Measurements from ENCODE around the gene ADGRA1.
"Not testable (repeated sequence)": the region's sequence is repeated elsewhere in the genome, so short reads cannot be mapped to it uniquely, and the experiment has no call there.

ADGRA1 gene, protein sequence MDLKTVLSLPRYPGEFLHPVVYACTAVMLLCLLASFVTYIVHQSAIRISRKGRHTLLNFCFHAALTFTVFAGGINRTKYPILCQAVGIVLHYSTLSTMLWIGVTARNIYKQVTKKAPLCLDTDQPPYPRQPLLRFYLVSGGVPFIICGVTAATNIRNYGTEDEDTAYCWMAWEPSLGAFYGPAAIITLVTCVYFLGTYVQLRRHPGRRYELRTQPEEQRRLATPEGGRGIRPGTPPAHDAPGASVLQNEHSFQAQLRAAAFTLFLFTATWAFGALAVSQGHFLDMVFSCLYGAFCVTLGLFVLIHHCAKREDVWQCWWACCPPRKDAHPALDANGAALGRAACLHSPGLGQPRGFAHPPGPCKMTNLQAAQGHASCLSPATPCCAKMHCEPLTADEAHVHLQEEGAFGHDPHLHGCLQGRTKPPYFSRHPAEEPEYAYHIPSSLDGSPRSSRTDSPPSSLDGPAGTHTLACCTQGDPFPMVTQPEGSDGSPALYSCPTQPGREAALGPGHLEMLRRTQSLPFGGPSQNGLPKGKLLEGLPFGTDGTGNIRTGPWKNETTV

DNA sequence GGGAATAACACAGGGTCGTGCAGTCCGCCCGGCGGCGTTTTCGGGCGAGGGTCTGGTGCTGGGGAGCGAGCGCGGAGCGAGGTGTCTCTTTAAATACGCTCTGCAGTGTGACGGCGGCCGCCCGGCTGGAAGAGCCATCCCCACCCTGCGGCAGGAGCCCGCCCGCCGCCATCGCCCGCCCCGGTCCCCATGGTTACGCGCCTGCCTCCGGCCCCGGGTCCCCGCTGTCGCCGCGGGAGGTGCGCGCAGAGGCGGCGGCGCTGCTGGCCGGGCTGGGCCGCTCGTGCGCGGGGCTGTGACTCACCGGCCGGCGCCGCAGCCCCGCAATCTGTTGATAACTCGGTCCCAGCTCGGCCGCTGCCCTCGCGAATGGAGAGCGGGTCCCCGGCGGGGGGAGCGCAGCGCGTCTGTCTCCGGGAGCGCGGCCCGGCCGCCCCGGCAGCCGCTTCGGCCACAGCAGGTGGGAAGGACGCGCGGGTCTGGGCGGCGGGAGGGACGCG, at the start of gene ADGRA1:
ADGRA1 (plus strand) TSS at position 246 of the 500 bp plus-strand sequence. CDS start 986 bp downstream, outside the sequence.
- no peak for DNase-seq

DNA sequence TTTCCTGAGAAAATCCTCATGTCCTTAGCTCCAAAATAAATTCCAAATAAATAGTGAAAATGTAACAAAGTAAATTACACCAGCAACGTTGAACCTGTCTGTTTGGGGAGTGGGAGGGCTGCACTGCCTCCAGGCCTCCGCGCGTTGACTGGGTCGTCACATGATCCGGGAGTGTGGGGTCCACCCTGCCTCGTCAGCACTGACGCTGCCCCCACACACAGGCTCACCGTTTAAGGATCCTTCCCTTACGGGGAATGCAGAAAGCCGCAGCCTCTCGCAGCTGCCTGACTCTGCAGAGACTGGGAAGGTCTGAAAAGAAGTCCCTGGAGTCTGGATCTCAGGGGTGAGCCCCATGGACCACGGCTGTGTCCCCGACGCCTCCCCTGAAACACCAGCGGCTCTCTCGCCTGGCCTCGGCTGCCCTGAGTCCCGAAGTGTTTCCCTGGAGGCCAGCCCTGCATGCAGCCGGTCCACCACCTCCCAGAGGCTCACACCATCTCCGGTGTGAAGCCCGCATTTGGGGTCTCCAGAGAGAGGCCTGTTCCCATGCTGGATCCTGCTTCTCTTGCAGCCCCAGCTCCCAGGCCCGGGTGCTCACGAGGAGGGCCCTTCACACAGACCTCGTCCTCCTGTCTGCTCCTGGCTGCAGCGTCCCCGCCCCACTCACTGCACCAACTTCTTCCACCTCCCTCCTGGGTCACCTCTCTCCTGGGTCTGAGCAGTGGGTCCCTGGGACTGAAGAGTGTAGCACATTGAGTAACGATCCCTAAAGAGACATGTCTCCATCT, 49.5 kb upstream of the ADGRA1 start:
- DNase-seq = no peak

DNA sequence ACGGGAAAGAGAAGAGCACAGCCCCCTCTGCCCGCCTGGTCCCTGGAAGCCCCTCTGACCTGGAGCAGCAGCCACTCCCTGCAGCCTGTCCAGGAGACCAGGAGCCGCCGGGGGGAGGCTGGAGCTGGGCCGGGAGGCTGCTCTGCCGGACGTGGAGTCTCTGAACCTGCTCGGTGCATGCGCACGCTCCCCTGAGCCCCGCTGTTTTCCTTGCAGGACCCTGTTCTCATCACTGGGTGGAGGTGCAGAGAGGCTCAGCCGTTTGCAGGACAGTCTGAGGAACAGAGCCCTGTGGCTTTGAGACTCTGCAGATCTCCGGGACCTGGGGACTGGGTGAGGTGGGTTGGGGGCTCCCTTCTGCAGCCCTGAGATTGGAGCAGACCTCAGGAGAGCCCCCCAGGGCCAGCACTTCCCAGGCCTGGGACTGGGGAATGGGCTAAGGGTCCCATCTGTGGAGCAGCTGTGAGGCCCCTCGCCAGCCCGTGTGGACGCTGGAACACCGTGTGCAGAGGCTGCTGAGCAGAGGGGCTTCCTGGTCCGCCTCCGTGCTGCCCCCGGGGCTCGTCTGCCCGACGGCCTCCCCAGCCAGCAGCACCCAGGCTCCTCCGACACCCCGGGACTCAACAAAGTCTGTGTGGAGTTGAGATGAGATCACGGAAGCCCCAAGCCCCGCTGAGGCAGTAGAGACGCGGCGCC, 48.5 kb upstream of the ADGRA1 start:
- no peak for DNase-seq

DNA sequence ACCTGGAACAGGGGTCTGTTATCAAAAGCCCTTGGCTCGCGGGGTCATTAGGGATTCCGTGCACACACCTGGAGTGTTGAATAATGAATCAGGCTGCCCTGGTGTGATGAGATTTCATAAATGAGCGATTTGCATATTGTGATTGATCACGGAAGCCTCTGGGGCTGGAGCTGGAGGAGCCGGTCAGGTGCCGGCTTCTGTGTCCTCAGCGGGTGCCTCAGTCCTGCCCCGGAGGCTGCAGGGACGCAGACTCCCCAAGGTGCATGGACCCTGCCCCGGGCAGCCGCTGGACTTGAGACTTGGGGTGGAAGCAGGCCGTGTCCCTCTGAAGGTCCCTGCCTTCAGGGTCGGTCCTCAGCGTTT, 47.9 kb upstream of the ADGRA1 start:
- no peak for DNase-seq

DNA sequence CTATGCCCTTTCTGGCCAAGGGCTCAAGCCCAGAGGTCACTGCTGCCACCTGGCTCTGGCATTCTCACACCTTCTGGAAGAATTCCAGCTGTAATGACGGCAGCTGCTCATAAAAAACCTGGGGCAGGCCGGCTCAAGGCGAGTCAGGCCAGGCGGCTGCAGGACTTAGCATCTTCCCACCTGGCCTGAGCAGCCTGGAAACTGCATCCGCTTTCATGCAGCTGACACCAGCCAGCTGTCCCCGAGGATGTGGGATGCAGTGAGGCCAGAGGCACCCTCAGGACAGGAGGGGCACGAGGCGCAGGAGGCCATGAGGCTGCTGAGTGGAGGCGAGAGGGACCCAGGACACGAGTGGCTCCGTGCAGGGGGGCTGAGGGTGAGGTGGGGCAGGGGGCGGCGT, 47.5 kb upstream of the ADGRA1 start:
- no peak for DNase-seq

DNA sequence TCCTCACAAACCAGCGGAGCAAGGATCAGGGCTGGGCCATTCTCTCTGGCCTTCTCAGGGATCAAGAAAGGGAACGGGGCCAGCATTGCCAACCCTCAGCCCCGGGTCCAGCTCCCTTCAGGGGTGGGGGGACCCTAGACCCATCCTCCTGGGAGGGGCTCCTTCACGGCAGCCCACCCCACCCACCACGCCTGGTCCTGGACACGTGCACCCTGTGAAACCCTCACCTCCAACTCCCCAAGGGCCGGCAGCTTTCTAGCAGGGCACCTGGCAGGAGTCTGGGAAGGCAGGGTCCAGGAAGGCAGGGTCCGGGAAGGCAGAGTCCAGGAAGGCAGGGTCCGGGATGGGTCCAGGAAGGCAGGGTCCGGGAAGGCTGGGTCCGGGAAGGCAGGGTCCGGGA, 46.6 kb upstream of the ADGRA1 start:
- DNase-seq = no peak

DNA sequence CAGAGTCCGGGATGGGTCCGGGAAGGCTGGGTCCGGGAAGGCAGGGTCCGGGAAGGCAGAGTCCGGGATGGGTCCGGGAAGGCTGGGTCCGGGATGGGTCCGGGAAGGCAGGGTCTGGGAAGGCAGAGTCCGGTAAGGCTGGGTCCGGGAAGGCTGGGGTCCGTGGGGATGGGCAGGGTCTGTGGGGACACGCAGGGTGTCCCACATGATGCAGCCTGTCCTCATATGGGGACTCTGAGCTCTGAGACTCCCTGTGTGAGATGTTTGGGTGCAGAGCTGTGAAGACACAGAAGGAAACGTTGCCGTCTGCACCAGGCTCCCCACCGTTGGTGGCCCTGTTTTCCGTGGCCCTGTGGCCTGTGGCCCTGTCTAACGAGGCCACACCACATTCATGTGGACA, 45.7 kb upstream of the ADGRA1 start:
- DNase-seq = no peak

DNA sequence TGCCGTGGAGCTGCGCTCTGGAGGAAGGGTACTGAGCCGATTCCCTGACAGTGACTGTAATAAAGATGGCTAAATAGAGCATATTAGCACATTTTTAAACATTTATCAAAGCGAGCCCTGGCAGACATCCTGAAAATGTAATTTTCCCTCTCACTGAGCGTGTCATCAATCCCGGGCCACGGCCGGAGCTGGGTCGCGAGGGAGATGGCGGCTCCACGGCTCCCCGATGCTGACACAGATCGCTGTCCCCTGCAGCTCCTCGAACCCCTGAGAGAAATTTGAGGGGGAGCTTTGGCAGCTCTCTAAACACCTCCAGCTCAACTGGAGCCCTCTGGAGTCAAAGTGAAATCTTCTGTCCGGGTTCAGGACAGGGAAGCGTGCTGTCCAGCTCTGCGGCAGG, 44.9 kb upstream of the ADGRA1 start:
- no peak for DNase-seq

DNA sequence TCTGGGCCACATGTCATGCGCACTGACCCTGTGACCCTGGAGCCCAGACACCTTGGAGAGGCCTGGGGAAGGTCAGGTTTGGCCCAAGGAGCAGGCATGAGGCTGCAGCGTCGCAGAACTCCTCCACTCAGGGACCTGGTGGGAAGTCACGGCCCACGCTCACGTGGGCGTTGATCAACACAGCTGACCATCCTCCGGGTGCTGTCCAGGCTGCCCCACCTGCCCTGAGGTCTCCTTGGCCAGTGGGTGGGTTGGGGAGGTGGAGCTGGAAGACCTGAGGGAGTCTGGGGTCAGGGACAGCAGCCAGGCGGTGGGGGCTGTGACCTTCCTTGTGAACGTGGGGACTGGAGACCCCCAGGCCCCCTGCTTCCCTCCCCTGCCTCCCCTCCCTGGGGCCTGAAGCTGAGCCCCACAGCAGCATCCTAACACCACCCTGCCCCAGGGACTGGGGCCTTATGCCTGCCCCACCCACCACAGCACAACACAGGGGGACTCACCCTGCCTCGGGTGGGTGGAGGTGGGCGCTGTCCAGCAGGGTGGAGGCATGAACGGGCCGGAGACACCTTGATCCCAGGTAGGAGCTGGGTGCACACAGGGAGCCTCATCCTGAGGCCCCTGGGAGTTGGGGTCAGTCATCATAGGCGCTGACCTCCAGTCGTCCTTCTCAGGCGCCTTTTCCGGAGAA, 44.0 kb upstream of the ADGRA1 start:
- no peak for DNase-seq

DNA sequence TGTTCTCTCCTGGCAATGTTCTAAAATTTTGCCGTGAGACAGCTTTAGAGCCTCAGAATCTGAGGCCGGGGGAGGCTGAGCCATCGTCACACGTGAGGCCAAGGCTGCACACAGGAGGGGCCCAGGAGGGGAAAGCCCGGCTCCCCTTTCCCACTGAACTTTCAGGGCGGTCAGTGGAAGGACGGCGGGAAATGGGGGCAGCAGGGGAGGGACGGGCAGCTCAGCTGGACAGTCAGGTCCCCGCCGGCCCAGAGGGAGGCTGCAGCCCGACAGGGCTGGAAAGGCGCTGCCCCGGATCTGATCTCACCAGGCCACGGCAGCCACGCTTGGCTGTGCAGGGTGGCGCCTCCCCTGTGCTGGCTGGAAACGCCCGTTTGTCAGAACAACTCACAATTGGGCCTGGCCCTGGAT, 43.3 kb upstream of the ADGRA1 start:
- DNase-seq = no peak

DNA sequence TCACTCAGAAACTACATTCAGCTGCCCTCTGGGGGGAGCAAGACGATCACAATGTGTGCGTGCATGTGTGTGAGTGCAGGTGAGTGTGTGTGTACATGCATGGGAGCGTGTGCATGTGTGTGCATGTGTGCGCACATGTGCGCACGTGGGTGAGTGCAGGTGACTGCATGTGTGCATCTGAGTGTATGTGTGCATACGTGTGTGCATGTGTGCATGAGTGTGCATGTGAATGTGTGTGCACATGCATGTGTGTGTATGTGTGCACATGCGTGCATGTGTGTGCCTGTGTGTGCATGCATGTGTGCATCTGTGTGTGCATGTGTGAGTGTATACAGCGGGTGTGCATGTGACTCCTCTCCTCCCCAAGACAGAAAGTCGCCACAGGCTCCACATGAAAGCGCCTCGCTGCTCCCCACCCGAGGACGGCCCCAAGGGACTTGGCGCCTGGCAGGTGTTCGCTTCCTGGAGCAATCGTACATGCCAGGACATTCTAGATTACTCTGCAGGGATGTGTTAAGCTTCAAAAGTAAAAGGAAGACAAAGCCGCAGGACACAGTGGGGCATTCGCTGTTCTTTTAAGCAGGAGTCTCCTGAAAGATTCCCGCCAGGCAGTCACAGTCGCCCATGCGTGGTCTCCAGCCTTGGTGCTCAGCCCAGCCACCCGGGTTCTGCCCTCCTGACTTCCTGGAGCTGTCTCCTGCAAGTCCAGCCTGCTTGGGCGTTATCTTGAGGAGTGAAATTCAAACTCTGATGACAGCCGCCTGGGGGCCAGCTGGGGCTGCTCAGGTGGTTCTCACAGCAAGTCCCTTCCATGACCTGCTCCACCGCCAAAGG, 42.0 kb upstream of the ADGRA1 start:
- DNase-seq = no peak

DNA sequence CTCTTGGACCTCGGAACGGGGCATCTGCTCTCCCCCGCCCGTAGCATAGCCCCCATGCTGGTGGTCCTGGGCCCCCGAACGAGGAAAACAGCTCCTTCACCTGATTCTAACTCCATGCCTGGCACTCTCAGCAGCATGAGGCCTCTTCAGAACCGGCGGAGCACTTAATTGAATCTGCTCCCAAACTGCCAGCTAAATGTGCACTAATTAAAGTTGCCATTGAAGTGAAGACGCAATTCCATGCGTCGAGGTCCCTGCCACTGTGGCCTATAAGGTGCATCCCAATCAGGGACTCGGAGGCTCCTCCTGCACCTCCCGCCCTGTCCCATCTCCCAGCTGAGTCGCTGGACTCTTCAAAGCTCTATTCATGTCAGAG, 41.3 kb upstream of the ADGRA1 start:
- no peak for DNase-seq

DNA sequence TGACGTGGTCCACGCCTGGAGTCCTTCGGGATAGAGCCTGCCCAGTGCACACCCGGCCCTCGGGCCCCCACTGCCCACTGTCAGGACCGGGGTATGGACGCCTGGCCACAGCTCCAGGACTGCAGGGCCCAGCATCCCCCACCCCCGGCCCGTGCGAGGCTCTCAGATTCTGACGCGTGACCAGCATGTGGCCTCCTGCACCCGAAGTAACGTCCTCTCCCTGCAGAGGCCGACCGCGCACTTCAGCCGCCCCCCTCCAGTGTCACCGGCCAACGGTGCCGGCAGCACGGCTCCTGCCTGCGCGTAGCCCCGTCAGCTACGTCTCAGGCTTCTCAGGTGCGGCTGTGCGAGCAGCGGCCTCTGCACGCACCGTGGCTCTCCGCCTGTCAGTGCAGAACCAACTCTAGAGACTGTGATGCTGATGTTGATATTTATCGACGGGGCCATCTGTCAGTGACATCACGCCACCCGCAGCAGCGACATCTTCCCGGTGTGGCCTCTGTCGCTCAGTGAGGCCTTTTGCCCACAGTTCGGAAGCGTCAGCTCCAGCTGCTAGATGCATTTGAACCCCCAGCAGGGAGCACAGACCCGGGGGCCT, 40.1 kb upstream of the ADGRA1 start:
- DNase-seq = no peak

DNA sequence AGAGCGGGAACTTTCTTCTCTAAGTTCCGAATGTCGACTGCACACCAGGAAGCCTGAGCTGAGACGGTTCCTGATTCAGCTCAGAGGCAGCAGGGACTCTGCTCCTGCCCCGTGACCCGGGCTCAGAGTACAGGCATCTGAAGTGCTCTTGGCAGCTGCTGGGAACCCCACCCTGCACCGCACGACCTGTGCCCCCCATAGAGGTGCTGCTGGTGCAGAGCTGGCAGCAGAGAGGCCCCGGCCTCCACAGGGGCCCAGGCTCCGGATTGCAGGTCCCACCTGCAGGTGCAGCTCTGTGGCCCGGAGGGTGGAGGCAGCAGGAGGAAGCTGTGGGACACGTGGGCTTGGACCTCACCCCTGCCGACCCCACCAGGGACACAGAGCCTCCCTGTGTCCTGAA, 39.5 kb upstream of the ADGRA1 start:
- no peak for DNase-seq

DNA sequence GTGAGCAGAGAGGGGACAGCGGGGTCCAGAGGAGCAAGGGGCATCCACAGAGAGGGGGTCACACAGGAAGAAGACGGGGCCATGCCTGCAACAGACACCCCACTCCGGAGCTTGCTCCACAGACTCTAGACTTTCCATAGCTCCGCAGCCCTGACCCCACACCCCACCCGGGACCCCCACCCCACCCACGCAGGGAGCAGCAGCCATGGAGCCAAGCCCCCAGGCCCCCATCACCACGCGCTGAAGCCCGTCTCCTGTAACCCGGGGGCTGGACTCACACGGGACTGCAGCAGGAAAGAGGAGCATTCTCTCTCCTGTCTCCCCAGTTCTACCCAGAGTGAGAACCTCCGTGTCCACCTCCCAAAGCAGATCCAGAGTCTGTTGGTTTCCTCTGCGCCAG, 38.8 kb upstream of the ADGRA1 start:
- no peak for DNase-seq

DNA sequence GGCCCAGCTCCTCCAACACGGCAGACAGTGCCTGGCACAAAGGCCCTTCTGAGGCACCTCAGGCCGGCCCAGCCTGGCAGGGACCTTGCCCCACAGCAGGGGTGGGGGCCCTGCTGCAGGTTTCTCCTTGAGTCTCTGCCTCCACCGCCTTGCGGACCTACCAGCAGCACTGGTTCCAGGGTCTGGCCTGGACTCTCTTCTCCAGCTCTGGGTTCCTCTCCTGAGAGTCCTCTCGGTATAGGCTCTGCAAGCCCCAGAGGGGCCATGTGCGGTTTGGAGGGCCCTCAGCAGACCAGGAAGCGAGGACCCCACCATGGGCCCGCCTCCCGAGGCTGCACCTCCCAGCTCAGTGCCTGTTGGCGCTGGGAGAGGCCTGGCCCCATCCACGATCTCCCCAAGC, 38.1 kb upstream of the ADGRA1 start:
- DNase-seq = no peak

DNA sequence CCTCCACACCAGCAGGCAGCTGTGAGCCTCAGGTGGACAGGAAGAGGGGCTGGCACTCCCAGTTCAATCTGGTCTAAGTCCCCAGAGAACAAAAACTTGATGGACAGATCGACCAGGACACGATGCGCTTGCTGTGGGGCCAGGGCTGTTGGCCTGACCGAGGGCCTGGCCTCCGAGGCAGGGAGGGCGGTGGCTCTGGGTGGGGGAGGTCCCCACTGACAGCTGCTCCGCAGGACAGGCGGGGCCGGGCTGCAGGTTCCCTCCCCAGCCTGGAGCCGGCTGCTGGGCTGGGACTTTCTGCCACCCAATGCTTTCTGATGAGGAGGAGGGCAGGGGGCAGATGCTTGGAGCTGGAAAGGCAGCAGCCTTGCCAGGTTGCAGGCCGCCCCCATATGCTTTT, 37.4 kb upstream of the ADGRA1 start:
- no peak for DNase-seq

DNA sequence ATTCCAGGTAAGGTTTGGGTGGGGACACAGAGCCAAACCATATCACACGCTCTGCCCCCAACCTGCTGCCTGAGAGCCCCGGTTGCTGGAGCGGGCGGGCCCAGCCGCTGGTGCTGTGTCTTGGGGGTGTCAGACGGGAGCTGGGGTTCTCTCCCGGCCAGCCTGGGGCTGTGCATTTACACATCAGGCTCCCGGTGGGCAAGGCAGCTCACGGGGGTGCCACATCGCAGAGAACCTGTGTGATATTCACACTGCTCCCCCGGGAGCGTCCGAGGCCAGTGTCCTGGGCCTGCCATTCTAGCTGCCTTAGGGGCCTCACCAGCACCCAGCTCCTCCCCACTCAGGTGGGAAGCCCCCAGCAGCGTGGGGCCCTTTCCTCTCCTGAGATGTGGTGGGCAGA, 35.6 kb upstream of the ADGRA1 start:
- DNase-seq = no peak

DNA sequence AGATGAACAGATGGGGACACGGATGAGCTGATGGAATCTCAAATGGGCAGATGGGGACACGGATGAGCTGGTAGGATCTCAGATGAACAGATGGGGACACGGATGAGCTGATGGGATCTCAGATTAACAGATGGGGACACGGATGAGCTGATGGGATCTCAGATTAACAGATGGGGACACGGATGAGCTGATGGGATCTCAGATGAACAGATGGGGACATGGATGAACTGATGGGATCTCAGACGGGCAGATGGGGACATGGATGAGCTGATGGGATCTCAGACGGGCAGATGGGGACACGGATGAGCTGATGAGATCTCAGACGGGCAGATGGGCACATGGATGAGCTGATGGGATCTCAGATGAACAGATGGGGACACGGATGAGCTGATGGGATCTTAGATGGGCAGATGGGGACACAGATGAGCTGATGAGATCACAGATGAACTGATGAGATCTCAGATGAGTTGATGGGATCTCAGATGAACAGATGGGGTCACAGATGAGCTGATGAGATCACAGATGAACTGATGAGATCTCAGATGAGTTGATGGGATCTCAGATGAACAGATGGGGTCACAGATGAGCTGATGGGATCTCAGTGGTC, 34.1 kb upstream of the ADGRA1 start:
- not testable (repeated sequence) for DNase-seq

DNA sequence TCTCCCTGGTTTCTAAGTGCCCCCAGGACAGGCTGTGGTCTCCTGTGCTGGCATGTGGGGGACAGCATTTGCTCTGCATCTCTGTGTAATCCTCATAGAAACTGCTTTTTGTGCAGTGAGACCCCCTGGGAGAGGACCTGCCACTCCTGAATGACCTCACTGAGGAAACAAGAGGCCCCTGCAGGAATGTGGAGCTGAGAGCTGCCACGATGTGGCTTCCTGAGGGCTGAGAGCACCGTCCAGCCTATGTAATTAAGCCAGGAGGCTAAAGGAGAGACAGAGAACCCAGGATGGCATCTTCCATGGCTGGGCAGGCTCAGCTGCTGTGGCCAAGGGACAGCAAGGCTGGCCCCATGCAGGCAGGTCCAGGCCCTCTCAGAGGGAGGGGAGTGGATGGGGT, 32.3 kb upstream of the ADGRA1 start:
- no peak for DNase-seq

DNA sequence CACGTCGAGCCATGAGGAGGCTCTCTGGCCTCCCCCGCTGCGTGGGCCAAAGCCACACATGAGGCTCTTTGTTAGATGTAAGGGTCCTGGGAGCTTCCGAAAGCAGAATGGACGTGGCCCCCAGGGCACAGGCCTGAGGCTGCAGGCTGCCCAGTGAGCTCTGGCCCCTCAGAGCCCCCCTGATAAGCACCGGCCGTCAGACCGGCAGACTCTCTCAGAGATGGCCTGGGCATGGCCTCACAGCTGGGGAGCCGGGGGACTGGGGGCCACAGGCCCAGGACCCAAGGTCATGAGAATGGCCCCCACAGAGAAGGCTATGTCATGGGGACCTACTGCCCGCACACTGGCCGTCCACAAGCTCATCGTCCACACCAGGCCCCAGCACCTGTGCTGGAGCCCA, 31.7 kb upstream of the ADGRA1 start:
- DNase-seq = no peak

Measured in NCI-H1694 treated with DMSO at 0.1 percent for 48 hours (cell line).